HL-60 (cell line): ENCODE results near the gene AP3D1.

Experiments used
- CTCF ChIP-seq: IDR thresholded peaks from one replicate; pipeline ENCODE4 v1.5.1; 2011; ENCODE audit warnings: low read length, control low read depth, inconsistent platforms; ENCODE audit not compliant: insufficient read depth
- GABPA ChIP-seq: IDR thresholded peaks from 2 replicates; pipeline ENCODE4 v1.6.1; 2012; ENCODE audit warnings: low read depth
- REST ChIP-seq: IDR thresholded peaks from 2 replicates; pipeline ENCODE4 v1.6.1; 2012; ENCODE audit warnings: low read depth; ENCODE audit not compliant: insufficient replicate concordance
- SPI1 ChIP-seq: IDR thresholded peaks from 2 replicates; pipeline ENCODE4 v1.6.1; 2012; ENCODE audit warnings: low read depth, mild to moderate bottlenecking, borderline replicate concordance

- TF ChIP-seq CTCF (no peak), REST (no peak), SPI1 (no peak), GABPA (no peak)
Observed at GRCh38 chr19:2127758-2128157, 23.6 kb downstream of the AP3D1 start.
